T-helper 2 cell treated with Interferon-gamma antibody and Interleukin-4, amounts not matched to agents 5 μg/mL and 100 μg/mL, for 36 hours (primary cell): Measurements from ENCODE around the gene PEPD.

Source experiments
- DNase-seq: peaks from one replicate; pipeline ENCODE4 v3.0.0; 2021; ENCODE audit warnings: low spot score
- H3K27ac Mint-ChIP-seq: one replicate; pipeline ENCODE4 v1.8.0; 2021; ENCODE audit warnings: mild to moderate bottlenecking, mixed read lengths
- H3K27me3 Mint-ChIP-seq: one replicate; pipeline ENCODE4 v1.8.0; 2021; ENCODE audit warnings: low read depth, mixed read lengths
- H3K36me3 Mint-ChIP-seq: one replicate; pipeline ENCODE4 v1.8.0; 2021; ENCODE audit warnings: low read depth, mixed read lengths
- H3K4me1 Mint-ChIP-seq: one replicate; pipeline ENCODE4 v1.8.0; 2021; ENCODE audit warnings: low read depth, mixed read lengths
- H3K4me3 Mint-ChIP-seq: one replicate; pipeline ENCODE4 v1.8.0; 2022; ENCODE audit warnings: mild to moderate bottlenecking, moderate library complexity, mixed read lengths
- H3K9me3 Mint-ChIP-seq: one replicate; pipeline ENCODE4 v1.8.0; 2021; ENCODE audit warnings: mixed read lengths

Gene PEPD

GRCh38 chr19:33396701-33397535 lies 124.7 kb downstream of the PEPD start:
- Mint-ChIP-seq H3K36me3 (no peaks in the 10 kb centered on the region), H3K27ac (no peak overlapping the region), H3K27me3 (no peaks in the 10 kb centered on the region), H3K9me3 (no peaks in the 10 kb centered on the region), H3K4me3 (no peak overlapping the region), H3K4me1 (no peaks in the 10 kb centered on the region)
- DNase-seq: no peak

- no peaks in the 10 kb centered on the region for H3K9me3 Mint-ChIP-seq
- no peak overlapping the region for H3K4me3 Mint-ChIP-seq
- no peak for DNase-seq
- no peak overlapping the region for H3K27ac Mint-ChIP-seq
- no peaks in the 10 kb centered on the region for H3K27me3 Mint-ChIP-seq
- H3K4me1 Mint-ChIP-seq: no peaks in the 10 kb centered on the region
- H3K36me3 Mint-ChIP-seq: no peaks in the 10 kb centered on the region
Observed at GRCh38 chr19:33395561-33396550, 125.7 kb downstream of the PEPD start.

GRCh38 chr19:33394723-33395560 lies 126.6 kb downstream of the PEPD start:
- Mint-ChIP-seq H3K36me3 (no peaks in the 10 kb centered on the region), H3K27ac (no peak overlapping the region), H3K4me1 (no peaks in the 10 kb centered on the region), H3K27me3 (no peaks in the 10 kb centered on the region), H3K4me3 (no peak overlapping the region), H3K9me3 (no peaks in the 10 kb centered on the region)
- no peak for DNase-seq

GRCh38 chr19:33394006-33394722 lies 127.4 kb downstream of the PEPD start:
- no peaks in the 10 kb centered on the region for H3K9me3 Mint-ChIP-seq
- no peak for DNase-seq
- no peaks in the 10 kb centered on the region for H3K4me1 Mint-ChIP-seq
- H3K27me3 Mint-ChIP-seq: no peaks in the 10 kb centered on the region
- no peaks in the 10 kb centered on the region for H3K36me3 Mint-ChIP-seq
- no peak overlapping the region for H3K4me3 Mint-ChIP-seq
- no peak overlapping the region for H3K27ac Mint-ChIP-seq

GRCh38 chr19:33393286-33394005 lies 128.1 kb downstream of the PEPD start:
- no peaks in the 10 kb centered on the region for H3K4me1 Mint-ChIP-seq
- H3K9me3 Mint-ChIP-seq: no peaks in the 10 kb centered on the region
- H3K27me3 Mint-ChIP-seq: no peaks in the 10 kb centered on the region
- H3K27ac Mint-ChIP-seq: no peak overlapping the region
- H3K36me3 Mint-ChIP-seq: no peaks in the 10 kb centered on the region
- DNase-seq: no peak
- no peak overlapping the region for H3K4me3 Mint-ChIP-seq

GRCh38 chr19:33392341-33393285 lies 129.0 kb downstream of the PEPD start:
- no peak for DNase-seq
- Mint-ChIP-seq H3K36me3 (no peaks in the 10 kb centered on the region), H3K4me3 (no peak overlapping the region), H3K27me3 (no peaks in the 10 kb centered on the region), H3K9me3 (no peaks in the 10 kb centered on the region), H3K4me1 (no peaks in the 10 kb centered on the region), H3K27ac (no peak overlapping the region)

GRCh38 chr19:33391631-33392249 lies 129.9 kb downstream of the PEPD start:
- DNase-seq: no peak
- Mint-ChIP-seq H3K4me1 (no peaks in the 10 kb centered on the region), H3K27ac (no peak overlapping the region), H3K27me3 (no peaks in the 10 kb centered on the region), H3K4me3 (no peak overlapping the region), H3K9me3 (no peaks in the 10 kb centered on the region), H3K36me3 (no peaks in the 10 kb centered on the region)

- Mint-ChIP-seq H3K9me3 (no peaks in the 10 kb centered on the region), H3K36me3 (no peaks in the 10 kb centered on the region), H3K27ac (no peak overlapping the region), H3K4me3 (no peak overlapping the region), H3K27me3 (no peaks in the 10 kb centered on the region), H3K4me1 (no peaks in the 10 kb centered on the region)
- DNase-seq: no peak
Observed at GRCh38 chr19:33390908-33391630, 130.5 kb downstream of the PEPD start.

- H3K4me1 Mint-ChIP-seq: no peaks in the 10 kb centered on the region
- no peak for DNase-seq
- no peaks in the 10 kb centered on the region for H3K36me3 Mint-ChIP-seq
- H3K9me3 Mint-ChIP-seq: no peaks in the 10 kb centered on the region
- no peaks in the 10 kb centered on the region for H3K27me3 Mint-ChIP-seq
- no peak overlapping the region for H3K27ac Mint-ChIP-seq
- H3K4me3 Mint-ChIP-seq: no peak overlapping the region
Observed at GRCh38 chr19:33390101-33390907, 131.3 kb downstream of the PEPD start.

- Mint-ChIP-seq H3K9me3 (no peaks in the 10 kb centered on the region), H3K4me1 (no peaks in the 10 kb centered on the region), H3K36me3 (no peaks in the 10 kb centered on the region), H3K27me3 (no peaks in the 10 kb centered on the region), H3K4me3 (no peak overlapping the region), H3K27ac (no peak overlapping the region)
- DNase-seq: no peak
Observed at GRCh38 chr19:33389421-33390100, 132.0 kb downstream of the PEPD start.
